HFF-Myc (cell line): ENCODE measurements around the gene DYNC1I1.
A peak's percentile ranks its signal among the peaks of the same experiment; 100 is the strongest.

ENCODE experiments used
- DNase-seq: peaks from one replicate; pipeline ENCODE4 v3.0.0-alpha.2; 2011; ENCODE audit warnings: low read depth; ENCODE audit errors: extremely low read depth
- H3K4me3 ChIP-seq: replicated peaks from 2 replicates; pipeline ENCODE4 v1.5.1; 2011; ENCODE audit warnings: low read depth, mild to moderate bottlenecking, control low read depth, low read length
- TF ChIP-seq, protein P1 (sequence below): IDR thresholded peaks from 2 replicates; pipeline ENCODE4 v1.5.1; 2012; ENCODE audit warnings: mild to moderate bottlenecking, low read depth, low read length, control low read depth; ENCODE audit errors: missing control alignments

Gene DYNC1I1

GRCh38 chr7:95817866-95818640, 45.7 kb downstream of the DYNC1I1 start:
- no peak for DNase-seq
- TF ChIP-seq, protein P1, sequence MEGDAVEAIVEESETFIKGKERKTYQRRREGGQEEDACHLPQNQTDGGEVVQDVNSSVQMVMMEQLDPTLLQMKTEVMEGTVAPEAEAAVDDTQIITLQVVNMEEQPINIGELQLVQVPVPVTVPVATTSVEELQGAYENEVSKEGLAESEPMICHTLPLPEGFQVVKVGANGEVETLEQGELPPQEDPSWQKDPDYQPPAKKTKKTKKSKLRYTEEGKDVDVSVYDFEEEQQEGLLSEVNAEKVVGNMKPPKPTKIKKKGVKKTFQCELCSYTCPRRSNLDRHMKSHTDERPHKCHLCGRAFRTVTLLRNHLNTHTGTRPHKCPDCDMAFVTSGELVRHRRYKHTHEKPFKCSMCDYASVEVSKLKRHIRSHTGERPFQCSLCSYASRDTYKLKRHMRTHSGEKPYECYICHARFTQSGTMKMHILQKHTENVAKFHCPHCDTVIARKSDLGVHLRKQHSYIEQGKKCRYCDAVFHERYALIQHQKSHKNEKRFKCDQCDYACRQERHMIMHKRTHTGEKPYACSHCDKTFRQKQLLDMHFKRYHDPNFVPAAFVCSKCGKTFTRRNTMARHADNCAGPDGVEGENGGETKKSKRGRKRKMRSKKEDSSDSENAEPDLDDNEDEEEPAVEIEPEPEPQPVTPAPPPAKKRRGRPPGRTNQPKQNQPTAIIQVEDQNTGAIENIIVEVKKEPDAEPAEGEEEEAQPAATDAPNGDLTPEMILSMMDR: no peak

GRCh38 chr7:95820778-95821177, 48.4 kb downstream of the DYNC1I1 start:
- TF ChIP-seq, protein P1: no peak
- DNase-seq: no peak
- no peak overlapping the region for H3K4me3 ChIP-seq

More at GRCh38 chr7:95817866-95818640, 45.7 kb downstream of the DYNC1I1 start:
- H3K4me3 ChIP-seq: no peak overlapping the region

DNA sequence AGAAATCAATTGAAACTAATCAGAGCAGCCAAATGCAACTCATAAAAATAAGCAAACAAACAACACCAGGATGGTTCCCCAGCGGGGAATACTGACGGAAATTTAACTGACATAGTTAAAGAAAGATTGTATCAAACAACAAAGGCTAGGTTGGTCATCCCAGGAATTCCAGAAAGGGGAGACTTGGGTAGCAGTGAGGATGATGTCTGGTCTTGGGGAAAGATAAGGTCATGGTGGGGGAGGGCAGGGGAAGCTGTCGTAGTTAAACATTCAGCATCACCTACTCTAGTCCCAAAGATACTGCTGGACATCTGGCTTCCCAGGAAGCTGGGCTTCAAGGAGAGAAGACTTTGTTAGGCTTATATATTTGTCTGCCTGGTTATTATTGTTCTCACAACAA, 50.4 kb downstream of the DYNC1I1 start:
- DNase-seq: no peak
- TF ChIP-seq, protein P1: no peak
- no peak overlapping the region for H3K4me3 ChIP-seq

- H3K4me3 ChIP-seq: no peak overlapping the region
- no peak for DNase-seq
- TF ChIP-seq, protein P1: no peak
Measured at GRCh38 chr7:95824616-95825015, 52.3 kb downstream of the DYNC1I1 start.

GRCh38 chr7:95828824-95829790, 56.8 kb downstream of the DYNC1I1 start:
- TF ChIP-seq, protein P1: no peak
- DNase-seq: no peak

GRCh38 chr7:95840953-95841950, 68.9 kb downstream of the DYNC1I1 start:
- H3K4me3 ChIP-seq: no peak overlapping the region
- DNase-seq: peak; percentile 1
- TF ChIP-seq, protein P1: peak; percentile 45

More at GRCh38 chr7:95828824-95829790, 56.8 kb downstream of the DYNC1I1 start:
- H3K4me3 ChIP-seq: no peak overlapping the region
